IMR-90 (cell line): ENCODE results near the gene SYT6. TPM values are rescaled to one million over a fixed set of nuclear protein-coding genes. Genes with fewer than 3 reads are reported as not detected.

Experiments
- ATAC-seq: fragments of 200-7000 bp; cut with Tn5 transposase; 2 replicates; pipeline ENCODE4 v1.9.1; 2020; ENCODE audit warnings: low read depth, mild to moderate bottlenecking, moderate library complexity
- BruUV-seq: library from RNA; stranded (reverse); fragments of 400-500 nt; replicated peaks from 2 replicates; lab custom pipeline; 2021; lab: Mats Ljungman, UMichigan
- CTCF ChIA-PET: fragments of 300-600 bp; formaldehyde crosslinking; extraction: SDS; loops from one replicate; lab custom pipeline; 2021; ENCODE audit warnings: antibody characterized with exemption; lab: Yijun Ruan, JAX
- POLR2A ChIA-PET: fragments of 300-600 bp; sonication (Branson Sonifier 250); formaldehyde crosslinking; loops from one replicate; lab custom pipeline; 2022; ENCODE audit warnings: antibody characterized with exemption; ENCODE audit not compliant: unreplicated experiment; lab: Charles Lee
- DNase-seq: peaks from one replicate; pipeline ENCODE4 v3.0.0; 2013
- H2AFZ ChIP-seq: replicated peaks from 2 replicates; pipeline ENCODE3; 2013; ENCODE audit warnings: low read length, mild to moderate bottlenecking; ENCODE audit not compliant: poor library complexity
- H2AK5ac ChIP-seq: 2 replicates; pipeline ENCODE4 v1.6.1; 2013; ENCODE audit warnings: low read depth, low read length, inconsistent platforms
- H2AK9ac ChIP-seq: replicated peaks from 2 replicates; pipeline ENCODE3; 2013; ENCODE audit warnings: mild to moderate bottlenecking, low read depth, low read length, moderate library complexity; ENCODE audit not compliant: poor library complexity
- H2BK120ac ChIP-seq: 2 replicates; pipeline ENCODE4 v1.6.1; 2013; ENCODE audit warnings: low read depth, low read length, inconsistent platforms
- H2BK15ac ChIP-seq: 3 replicates; pipeline ENCODE4 v1.6.1; 2013; ENCODE audit warnings: low read depth, low read length, inconsistent platforms
- H2BK20ac ChIP-seq: 2 replicates; pipeline ENCODE4 v1.6.1; 2013; ENCODE audit warnings: low read depth, mild to moderate bottlenecking, inconsistent platforms, low read length, moderate library complexity
- H2BK5ac ChIP-seq: 2 replicates; pipeline ENCODE4 v1.6.1; 2013; ENCODE audit warnings: mild to moderate bottlenecking, low read depth, low read length, inconsistent platforms; ENCODE audit not compliant: poor library complexity, severe bottlenecking
- H3K14ac ChIP-seq: replicated peaks from 2 replicates; pipeline ENCODE4 v1.6.1; 2013; ENCODE audit warnings: low read depth, low read length, inconsistent platforms
- H3K18ac ChIP-seq: 2 replicates; pipeline ENCODE4 v1.6.1; 2013; ENCODE audit warnings: low read depth, low read length, control low read depth
- H3K23ac ChIP-seq: 2 replicates; pipeline ENCODE4 v1.6.1; 2013; ENCODE audit warnings: low read depth, low read length, inconsistent platforms
- H3K27ac ChIP-seq: 2 replicates; pipeline ENCODE4 v1.5.1; 2013; ENCODE audit warnings: mild to moderate bottlenecking, control low read depth, low read length; ENCODE audit not compliant: insufficient read depth
- H3K27me3 ChIP-seq: 2 replicates; pipeline ENCODE4 v1.6.1; 2013; ENCODE audit warnings: low read length; ENCODE audit not compliant: control insufficient read depth, insufficient read depth
- H3K36me3 ChIP-seq: 2 replicates; pipeline ENCODE4 v1.6.1; 2013; ENCODE audit warnings: low read length, mixed read lengths; ENCODE audit not compliant: control insufficient read depth, insufficient read depth
- H3K4ac ChIP-seq: 2 replicates; pipeline ENCODE4 v1.6.1; 2013; ENCODE audit warnings: low read depth, low read length, inconsistent platforms
- H3K4me1 ChIP-seq: 2 replicates; pipeline ENCODE4 v1.6.1; 2013; ENCODE audit warnings: low read length, mixed read lengths; ENCODE audit not compliant: control insufficient read depth, insufficient read depth
- H3K4me2 ChIP-seq: 2 replicates; pipeline ENCODE4 v1.6.1; 2013; ENCODE audit warnings: low read depth, mild to moderate bottlenecking, control low read depth, low read length, moderate library complexity
- H3K4me3 ChIP-seq: 2 replicates; pipeline ENCODE4 v1.5.1; 2013; ENCODE audit warnings: low read depth, mild to moderate bottlenecking, control low read depth, low read length, moderate library complexity; ENCODE audit not compliant: insufficient read depth
- H3K56ac ChIP-seq: 2 replicates; pipeline ENCODE4 v1.6.1; 2013; ENCODE audit warnings: low read length, inconsistent platforms; ENCODE audit not compliant: insufficient read depth; ENCODE audit errors: extremely low read depth
- H3K79me1 ChIP-seq, 2 experiments: 2 replicates each; pipeline ENCODE4 v1.6.1; 2013; ENCODE audit warnings: low read length in 2 of 2, inconsistent platforms in 1 of 2, low read depth in 1 of 2
- H3K9ac ChIP-seq: 2 replicates; pipeline ENCODE4 v1.6.1; 2013; ENCODE audit warnings: low read depth, low read length, control low read depth
- H3K9me1 ChIP-seq: 2 replicates; pipeline ENCODE4 v1.6.1; 2013; ENCODE audit warnings: low read length, inconsistent platforms; ENCODE audit not compliant: insufficient read depth
- H3K9me3 ChIP-seq: 2 replicates; pipeline ENCODE4 v1.6.1; 2013; ENCODE audit warnings: low read length; ENCODE audit not compliant: control insufficient read depth, insufficient read depth
- H4K20me1 ChIP-seq: 2 replicates; pipeline ENCODE4 v1.6.1; 2013; ENCODE audit warnings: low read length, inconsistent platforms; ENCODE audit not compliant: insufficient read depth
- H4K5ac ChIP-seq: 2 replicates; pipeline ENCODE4 v1.6.1; 2013; ENCODE audit warnings: mild to moderate bottlenecking, low read depth, low read length, control low read depth
- H4K8ac ChIP-seq, 2 experiments: 2 replicates each; pipeline ENCODE4 v1.6.1; 2013; ENCODE audit warnings: low read depth in 2 of 2, low read length in 2 of 2, control low read depth in 1 of 2, inconsistent platforms in 1 of 2
- H4K91ac ChIP-seq: 2 replicates; pipeline ENCODE4 v1.6.1; 2013; ENCODE audit warnings: low read depth, low read length, inconsistent platforms; ENCODE audit not compliant: insufficient read depth
- BHLHE40 ChIP-seq: fragments of 150-350 bp; IDR thresholded peaks from 2 replicates; pipeline ENCODE4 v1.6.1; 2016; ENCODE audit warnings: mild to moderate bottlenecking, low read depth, low read length
- MAZ ChIP-seq: IDR thresholded peaks from 2 replicates; pipeline ENCODE4 v1.6.1; 2012; ENCODE audit warnings: low read depth, mild to moderate bottlenecking, low read length, improper control_type of control experiment, moderate library complexity, borderline replicate concordance
- NFE2L2 ChIP-seq: fragments of 150-350 bp; IDR thresholded peaks from 2 replicates; pipeline ENCODE4 v1.6.1; 2016; ENCODE audit warnings: low read depth, mild to moderate bottlenecking, low read length
- WGBS, 2 experiments: methylation state at CpG; one replicate each; pipeline versions ENCODE4 v1.1.5 to v1.1.7; 2013; ENCODE audit warnings: missing lambda C conversion rate in 2 of 2; ENCODE audit not compliant: insufficient read length in 1 of 2; ENCODE audit errors: extremely low coverage in 2 of 2; 5-methylcytosine and 5-hydroxymethylcytosine counted together
- dilution Hi-C: fragments of 300-500 bp; cut with HindIII; formaldehyde crosslinking; loops from one replicate; pipeline ENCODE4 v1.14.3; 2018; ENCODE audit warnings: low sequenced_read_pairs; ENCODE audit not compliant: unreplicated experiment
- in situ Hi-C: fragments of 300-500 bp; cut with MboI; formaldehyde crosslinking; loops from 3 replicates; pipeline ENCODE4 v1.14.3; 2019; ENCODE audit warnings: low sequenced_read_pairs, inconsistent platforms, mixed read lengths
- intact Hi-C: fragments of 100-400 bp; cut with micrococcal nuclease; formaldehyde crosslinking; loops from 2 replicates; pipeline ENCODE4 v1.10.0; 2022
- polyA plus RNA-seq, 3 experiments: library from polyadenylated mRNA; depleted of rRNA; stranded (reverse); fragments of >200 nt; gene quantifications; 2 replicates each; pipeline ENCODE4 v1.2.3, GENCODE V29; 2012; ENCODE audit warnings: low replicate concordance in 1 of 3
- total RNA-seq: library from RNA; depleted of rRNA; stranded (reverse); fragments of >200 nt; gene quantifications from 2 replicates; pipeline ENCODE4 v1.2.3, GENCODE V29; 2012

SYT6 gene
- total and polyA plus RNA-seq, 2 of the 4 experiments (the other 2 are of a cell fraction) = not detected

DNA sequence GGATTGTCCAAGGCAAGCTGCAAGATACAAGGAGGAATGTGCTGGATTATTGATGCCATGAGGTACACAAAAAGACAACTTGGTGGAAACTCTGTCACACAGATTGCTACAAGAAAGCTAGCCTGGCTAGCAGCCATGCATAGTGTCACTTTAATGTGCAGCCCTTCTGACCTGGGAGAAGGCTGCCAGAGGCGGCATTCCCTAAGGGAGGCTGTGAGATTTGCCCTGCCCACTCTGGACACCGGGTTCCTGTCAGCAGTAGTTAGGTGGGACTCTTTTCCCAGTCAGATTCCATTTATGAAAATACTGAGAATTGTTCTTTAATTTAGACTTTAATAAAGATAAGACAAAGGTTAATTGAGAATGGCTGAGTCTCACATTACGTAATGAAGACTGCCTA is 47.8 kb upstream of the SYT6 start:
- H3K4me3 ChIP-seq = no peak overlapping the region
- H4K20me1 ChIP-seq = no peaks in the 10 kb centered on the region
- no peak overlapping the region for H2AFZ ChIP-seq
- no TSS peak for BruUV-seq
- no peak overlapping the region for H3K4me2 ChIP-seq
- ATAC-seq (no peak), DNase-seq (no peak)
- no peak overlapping the region for H4K8ac ChIP-seq
- H2BK15ac ChIP-seq = no peak overlapping the region
- H2BK5ac ChIP-seq = no peak overlapping the region
- H3K9me3 ChIP-seq = no peaks in the 10 kb centered on the region
- ChIA-PET POLR2A (no interaction called here), CTCF (interaction anchor here (0.7 kb wide), 1 partner anchor 109 kb away, joined by 3 read pairs; no protein-coding TSS in a partner anchor)
- dilution Hi-C loops (no loop called here), intact Hi-C loops (no loop called here), in situ Hi-C loops (no loop called here)
- H2AK9ac ChIP-seq = no peak overlapping the region
- no peak overlapping the region for H4K5ac ChIP-seq
- H3K27me3 ChIP-seq = 0 out of 2 replicates have a peak, but pooled peaks cover 3% of the 10 kb centered on the region
- H3K56ac ChIP-seq = no peak overlapping the region
- H2AK5ac ChIP-seq = no peak overlapping the region
- no peak overlapping the region for H3K23ac ChIP-seq
- no peaks in the 10 kb centered on the region for H3K4me1 ChIP-seq
- no peak for TF ChIP-seq BHLHE40
- TF ChIP-seq NFE2L2 = no peak
- TF ChIP-seq MAZ = no peak
- WGBS, 2 experiments = no CpG with 5 or more reads among the region's 3 CpGs
- H3K14ac ChIP-seq = no peak overlapping the region
- no peaks in the 10 kb centered on the region for H3K36me3 ChIP-seq
- no peak overlapping the region for H2BK120ac ChIP-seq
- no peak overlapping the region for H3K9ac ChIP-seq
- H3K27ac ChIP-seq = no peak overlapping the region
- H2BK20ac ChIP-seq = no peak overlapping the region
- no peak overlapping the region for H3K4ac ChIP-seq
- H4K91ac ChIP-seq = no peak overlapping the region
- H3K79me1 ChIP-seq = no peaks in the 10 kb centered on the region
- H3K9me1 ChIP-seq = no peaks in the 10 kb centered on the region
- no peak overlapping the region for H3K18ac ChIP-seq
